Suprapubic skin (tissue), 4 donors: Measurements from ENCODE around the gene RYR3.
"Not testable (repeated sequence)": the region's sequence is repeated elsewhere in the genome, so short reads cannot be mapped to it uniquely, and the experiment has no call there.

Experiments used
- CTCF ChIP-seq, 2 donors: fragments of 200-600 bp in 1 of 2; fragments of 450-650 bp in 1 of 2; sonication (generic) in 1 of 2; IDR thresholded peaks; one replicate each; pipeline ENCODE4 v1.5.1; 2016 to 2019; ENCODE audit warnings: antibody characterized with exemption in 2 of 2, mild to moderate bottlenecking in 1 of 2, moderate library complexity in 1 of 2
- EP300 ChIP-seq: sonication (generic); formaldehyde crosslinking; IDR thresholded peaks from one replicate; pipeline ENCODE4 v1.6.1; 2017; ENCODE audit warnings: antibody characterized with exemption
- POLR2A ChIP-seq, 2 donors: fragments of 450-650 bp; IDR thresholded peaks; one replicate each; pipeline ENCODE4 v1.6.1; 2017; ENCODE audit warnings: antibody characterized with exemption in 2 of 2, mild to moderate bottlenecking in 2 of 2, moderate library complexity in 2 of 2
- POLR2AphosphoS5 ChIP-seq, 3 donors: sonication (generic); formaldehyde crosslinking; IDR thresholded peaks; one replicate each; pipeline ENCODE4 v1.6.1; 2017; ENCODE audit warnings: antibody characterized with exemption in 3 of 3

DNA sequence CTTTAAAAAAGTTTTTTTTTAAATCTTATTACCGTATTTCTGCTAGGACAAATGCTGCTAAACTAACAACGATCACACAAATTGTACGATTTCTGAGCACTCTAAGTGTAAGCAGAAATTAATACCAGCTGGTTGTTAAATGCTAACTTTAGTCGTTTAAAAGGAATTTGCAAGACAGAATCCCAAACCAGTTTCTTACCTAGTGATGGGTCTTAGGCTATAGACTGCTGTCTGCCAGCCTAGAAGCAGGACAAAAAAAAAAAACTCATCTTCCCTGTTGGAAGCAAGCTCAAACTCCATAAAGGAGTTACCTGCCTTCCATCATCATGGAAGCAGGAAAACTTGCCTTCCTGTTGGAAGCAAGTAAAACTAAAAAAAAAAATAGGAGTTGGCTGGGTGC, 287.6 kb downstream of the RYR3 start:
- TF ChIP-seq CTCF (IDR thresholded peaks at IDR 0.05); POLR2AphosphoS5 (IDR thresholded peaks at IDR 0.05); POLR2A (IDR thresholded peaks at IDR 0.05); EP300: not testable (repeated sequence)
